ENCODE data around the gene PLXNC1. TPM values are rescaled to one million over a fixed set of nuclear protein-coding genes. Genes with fewer than 3 reads are reported as not detected.

PLXNC1 gene
- total and polyA plus RNA-seq, 2 experiments from 2014 or later: 0.78 to 1.9 TPM

DNA sequence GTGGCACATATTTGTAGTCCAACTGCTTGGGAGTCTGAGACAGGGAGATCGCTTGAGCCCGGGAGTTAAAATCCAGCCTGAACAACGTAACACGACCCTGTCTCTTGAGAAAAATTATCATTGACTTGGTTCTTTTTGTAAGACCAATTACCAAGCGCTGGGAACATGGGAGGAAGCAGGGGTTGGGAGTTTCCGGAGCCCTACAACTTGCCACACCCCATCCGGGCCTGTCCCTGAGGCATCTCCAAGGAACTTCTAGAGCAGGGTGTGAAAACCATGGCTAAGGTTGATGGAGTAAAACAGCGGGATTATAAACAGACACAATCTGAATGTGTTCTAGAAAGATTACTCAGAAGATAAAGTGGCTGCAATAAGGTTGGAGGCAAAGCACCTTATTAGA lies 10.3 kb downstream of the PLXNC1 start:
- no peaks in the 10 kb centered on the region for H3K36me3 ChIP-seq (ENCODE audit: low read depth)
- no peak for DNase-seq
- no peak overlapping the region for H3K4me3 ChIP-seq
- no peak for TF ChIP-seq EZH2 (IDR thresholded peaks at IDR 0.05; ENCODE audit: insufficient read depth, poor library complexity, severe bottlenecking)
- TF ChIP-seq EZH2phosphoT487 (IDR thresholded peaks at IDR 0.05; ENCODE audit: insufficient read depth, low read depth): no peak
- no peaks in the 10 kb centered on the region for H3F3A ChIP-seq (ENCODE audit: insufficient read depth)
- no peaks in the 10 kb centered on the region for H3K9me2 ChIP-seq (ENCODE audit: insufficient read depth)
- in situ Hi-C loops (cut with MboI): no loop called here
- no peak overlapping the region for H3K27ac ChIP-seq
- H4K20me1 ChIP-seq (ENCODE audit: insufficient read depth): no peaks in the 10 kb centered on the region
- no peaks in the 10 kb centered on the region for H3K9me3 ChIP-seq (ENCODE audit: low read depth)
- H3K79me2 ChIP-seq (ENCODE audit: insufficient read depth): no peaks in the 10 kb centered on the region
- peaks cover 13% of the 10 kb centered on the region; the same call in 1 of the 2 replicates for H3K27me3 ChIP-seq (replicated peaks; ENCODE audit: insufficient read depth)
- no peak overlapping the region for H2AFZ ChIP-seq
- WGBS, 2 experiments (ENCODE audit: low coverage in 1 of 2, low lambda C conversion rate in 2 of 2, missing lambda C conversion rate in 2 of 2): 82% methylated on average over 8 of the region's 8 CpGs
- no peak overlapping the region for H3K4me2 ChIP-seq (ENCODE audit: unreplicated experiment)
- no peak overlapping the region for H3K9ac ChIP-seq
- H3K4me1 ChIP-seq (ENCODE audit: insufficient read depth): no peaks in the 10 kb centered on the region

DNA sequence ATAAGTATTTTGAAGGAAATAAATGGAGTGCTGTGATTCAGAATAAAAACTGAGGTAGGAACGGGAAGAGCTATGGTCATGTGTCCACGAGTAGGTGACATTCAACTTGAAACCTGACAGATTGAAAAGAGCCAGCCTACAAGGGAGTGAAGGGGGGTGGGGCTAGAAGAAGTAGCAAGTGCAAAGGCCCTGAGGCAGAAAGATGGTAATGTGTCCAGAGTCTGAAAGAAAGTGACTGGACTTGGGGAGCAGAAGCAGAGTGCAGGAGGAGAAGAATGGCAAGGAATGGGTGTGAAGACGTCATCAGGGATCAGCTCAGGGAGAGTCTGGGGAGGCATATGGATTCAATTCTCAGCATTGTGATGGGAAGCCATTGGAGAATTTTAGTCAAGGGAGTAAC lies 13.7 kb downstream of the PLXNC1 start:
- DNase-seq: no peak
- Histone ChIP-seq H3K9ac (no peak overlapping the region), H3F3A (ENCODE audit: insufficient read depth) (no peaks in the 10 kb centered on the region), H3K79me2 (ENCODE audit: insufficient read depth) (no peaks in the 10 kb centered on the region), H3K36me3 (ENCODE audit: low read depth) (no peaks in the 10 kb centered on the region), H3K4me1 (ENCODE audit: insufficient read depth) (no peaks in the 10 kb centered on the region), H3K4me2 (ENCODE audit: unreplicated experiment) (no peak overlapping the region), H4K20me1 (ENCODE audit: insufficient read depth) (no peaks in the 10 kb centered on the region), H2AFZ (no peak overlapping the region), H3K27ac (no peak overlapping the region), H3K9me3 (ENCODE audit: low read depth) (no peaks in the 10 kb centered on the region), H3K27me3 (replicated peaks; ENCODE audit: insufficient read depth) (no peaks in the 10 kb centered on the region), H3K9me2 (ENCODE audit: insufficient read depth) (no peaks in the 10 kb centered on the region), H3K4me3 (no peak overlapping the region)
- no peak for TF ChIP-seq EZH2phosphoT487 (IDR thresholded peaks at IDR 0.05; ENCODE audit: insufficient read depth, low read depth)
- no peak for TF ChIP-seq EZH2 (IDR thresholded peaks at IDR 0.05; ENCODE audit: insufficient read depth, poor library complexity, severe bottlenecking)
- 64 to 68% methylated on average over 3 of the region's 3 CpGs for WGBS, 2 experiments (ENCODE audit: low coverage in 1 of 2, low lambda C conversion rate in 2 of 2, missing lambda C conversion rate in 2 of 2)
- in situ Hi-C loops (cut with MboI): no loop called here

DNA sequence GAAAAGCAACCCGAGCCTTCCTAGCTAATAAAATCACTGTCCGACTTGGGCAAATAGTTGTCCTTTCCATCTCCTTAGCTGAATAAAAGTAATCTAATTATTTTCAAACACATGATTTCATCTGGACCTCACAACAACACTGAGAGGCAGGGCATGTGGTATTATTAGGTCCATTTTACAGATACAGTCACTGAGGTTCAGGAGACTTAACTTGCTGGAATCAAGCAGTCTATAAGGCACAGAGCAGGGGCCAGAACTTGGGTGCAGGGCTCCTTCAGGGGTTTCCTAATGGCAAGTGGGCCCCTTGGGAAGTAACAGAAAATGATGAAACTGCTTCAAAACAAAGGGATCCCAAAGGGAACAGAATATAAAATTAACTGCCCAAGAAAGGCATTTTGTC lies 15.5 kb downstream of the PLXNC1 start:
- H3K9me2 ChIP-seq (ENCODE audit: insufficient read depth): no peaks in the 10 kb centered on the region
- TF ChIP-seq EZH2phosphoT487 (IDR thresholded peaks at IDR 0.05; ENCODE audit: insufficient read depth, low read depth) (no peak), EZH2 (IDR thresholded peaks at IDR 0.05; ENCODE audit: insufficient read depth, poor library complexity, severe bottlenecking) (no peak)
- WGBS, 2 experiments (ENCODE audit: low coverage in 1 of 2, low lambda C conversion rate in 2 of 2, missing lambda C conversion rate in 2 of 2): 89 to 92% methylated on average over 2 of the region's 2 CpGs
- H3K27ac ChIP-seq: no peak overlapping the region
- no peak overlapping the region for H3K9ac ChIP-seq
- no peak for DNase-seq
- H3K4me2 ChIP-seq (ENCODE audit: unreplicated experiment): no peak overlapping the region
- in situ Hi-C loops (cut with MboI): no loop called here
- H3K4me1 ChIP-seq (ENCODE audit: insufficient read depth): no peaks in the 10 kb centered on the region
- H4K20me1 ChIP-seq (ENCODE audit: insufficient read depth): no peaks in the 10 kb centered on the region
- H3K79me2 ChIP-seq (ENCODE audit: insufficient read depth): no peaks in the 10 kb centered on the region
- H3K4me3 ChIP-seq: no peak overlapping the region
- no peaks in the 10 kb centered on the region for H3F3A ChIP-seq (ENCODE audit: insufficient read depth)
- no peaks in the 10 kb centered on the region for H3K9me3 ChIP-seq (ENCODE audit: low read depth)
- H3K36me3 ChIP-seq (ENCODE audit: low read depth): no peaks in the 10 kb centered on the region
- H3K27me3 ChIP-seq (replicated peaks; ENCODE audit: insufficient read depth): no peaks in the 10 kb centered on the region
- no peak overlapping the region for H2AFZ ChIP-seq

DNA sequence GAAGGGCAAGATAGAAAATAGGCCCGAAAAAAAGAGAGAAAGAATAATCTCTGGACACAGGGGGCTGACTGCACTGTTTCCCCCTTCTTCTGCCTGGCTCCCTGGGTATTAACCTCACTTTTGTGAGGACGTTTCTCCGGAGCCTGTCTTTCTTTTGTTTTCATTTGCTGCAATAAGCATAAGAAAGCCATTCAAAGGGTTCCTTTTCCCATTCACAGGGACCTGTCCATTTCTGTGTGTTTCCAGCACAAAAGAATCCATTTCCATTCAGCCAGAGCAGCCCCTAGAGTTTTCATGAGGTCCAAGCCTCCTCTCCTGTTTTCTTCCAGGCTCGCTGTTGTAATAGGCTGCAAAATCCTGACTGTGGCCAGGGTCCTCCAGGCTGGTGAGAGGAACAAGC lies 16.8 kb downstream of the PLXNC1 start:
- in situ Hi-C loops (cut with MboI): no loop called here
- H3K9ac ChIP-seq: no peak overlapping the region
- DNase-seq: no peak
- no peaks in the 10 kb centered on the region for H3K27me3 ChIP-seq (replicated peaks; ENCODE audit: insufficient read depth)
- no peaks in the 10 kb centered on the region for H3K4me1 ChIP-seq (ENCODE audit: insufficient read depth)
- H3F3A ChIP-seq (ENCODE audit: insufficient read depth): no peaks in the 10 kb centered on the region
- H2AFZ ChIP-seq: no peak overlapping the region
- H3K4me2 ChIP-seq (ENCODE audit: unreplicated experiment): no peak overlapping the region
- no peaks in the 10 kb centered on the region for H3K9me2 ChIP-seq (ENCODE audit: insufficient read depth)
- no peaks in the 10 kb centered on the region for H3K36me3 ChIP-seq (ENCODE audit: low read depth)
- no peak overlapping the region for H3K27ac ChIP-seq
- no peaks in the 10 kb centered on the region for H4K20me1 ChIP-seq (ENCODE audit: insufficient read depth)
- TF ChIP-seq EZH2 (IDR thresholded peaks at IDR 0.05; ENCODE audit: insufficient read depth, poor library complexity, severe bottlenecking): no peak
- TF ChIP-seq EZH2phosphoT487 (IDR thresholded peaks at IDR 0.05; ENCODE audit: insufficient read depth, low read depth): no peak
- WGBS, 2 experiments (ENCODE audit: low coverage in 1 of 2, low lambda C conversion rate in 2 of 2, missing lambda C conversion rate in 2 of 2): 85 to 86% methylated on average over 4 of the region's 4 CpGs
- H3K4me3 ChIP-seq: no peak overlapping the region
- no peaks in the 10 kb centered on the region for H3K9me3 ChIP-seq (ENCODE audit: low read depth)
- no peaks in the 10 kb centered on the region for H3K79me2 ChIP-seq (ENCODE audit: insufficient read depth)
